ENCODE data around the gene SUMO3. TPM values are rescaled to one million over a fixed set of nuclear protein-coding genes. Genes with fewer than 3 reads are reported as not detected.

The SUMO3 gene
- total and polyA plus RNA-seq, 2 of the 13 experiments (the other 11 are each of a cell fraction or from before 2014, with no cell fraction given): 51.4 to 92.4 TPM

GRCh38 chr21:44801468-44802395 is 16.1 kb downstream of the SUMO3 start, which contains the start of gene UBE2G2 (continued):
- TF ChIP-seq ZNF430 (CRISPR knock-in tag; IDR thresholded peaks at IDR 0.05): 0 out of 2 replicates have a peak, but pooled peaks have one; percentile 45
- TF ChIP-seq RNF2 (conservative IDR thresholded peaks at IDR 0.05; ENCODE audit: low read depth): peak; percentile 97
- TF ChIP-seq RAD21 (CRISPR knock-in tag; IDR thresholded peaks at IDR 0.05): peak; percentile 58
- peak; percentile 96 for TF ChIP-seq MXD1 (CRISPR knock-in tag; IDR thresholded peaks at IDR 0.05)
- TF ChIP-seq DNMT3B (CRISPR knock-in tag; conservative IDR thresholded peaks at IDR 0.05): 0 out of 2 replicates have a peak, but pooled peaks have one; percentile 37
- peak; percentile 32; the same call in 1 of the 2 replicates for TF ChIP-seq RXRA (CRISPR knock-in tag; IDR thresholded peaks at IDR 0.05)
- TF ChIP-seq PCBP1 (IDR thresholded peaks at IDR 0.05; ENCODE audit: borderline replicate concordance, low read depth, low read length): 0 out of 2 replicates have a peak, but pooled peaks have one; percentile 35
- 0 out of 2 replicates have a peak, but pooled peaks have one; percentile 30 for TF ChIP-seq HNF1B (CRISPR knock-in tag; IDR thresholded peaks at IDR 0.05)
- peak; percentile 77 for TF ChIP-seq ZNF263 (CRISPR knock-in tag; IDR thresholded peaks at IDR 0.05)
- peak; percentile 81 for TF ChIP-seq THAP9 (CRISPR knock-in tag; IDR thresholded peaks at IDR 0.05; ENCODE audit: borderline replicate concordance)
- TF ChIP-seq EEA1 (CRISPR knock-in tag; IDR thresholded peaks at IDR 0.05; ENCODE audit: borderline replicate concordance): peak; percentile 51; the same call in 1 of the 2 replicates
- 0 out of 2 replicates have a peak, but pooled peaks have one; percentile 42 for TF ChIP-seq RFXAP (CRISPR knock-in tag; IDR thresholded peaks at IDR 0.05; ENCODE audit: borderline replicate concordance)
- TF ChIP-seq HDAC2 (CRISPR knock-in tag; IDR thresholded peaks at IDR 0.05): peak; percentile 65; the same call in 1 of the 2 replicates
- peak; percentile 90 for TF ChIP-seq SALL1 (CRISPR knock-in tag; IDR thresholded peaks at IDR 0.05)
- TF ChIP-seq SRY (CRISPR knock-in tag; IDR thresholded peaks at IDR 0.05): peak; percentile 44; the same call in 1 of the 2 replicates
- no peak for TF ChIP-seq CBX2 (IDR thresholded peaks at IDR 0.05; ENCODE audit: low read depth, low read length)
- TF ChIP-seq CBX2 (CRISPR knock-in tag; IDR thresholded peaks at IDR 0.05; ENCODE audit: low read depth): no peak
- TF ChIP-seq ZNF616 (CRISPR knock-in tag; IDR thresholded peaks at IDR 0.05; ENCODE audit: low read depth): peak; percentile 88; the same call in 1 of the 2 replicates
- TF ChIP-seq THAP11 (CRISPR knock-in tag; IDR thresholded peaks at IDR 0.05): peak; percentile 92
- no peak for TF ChIP-seq BRF2 (CRISPR knock-in tag; IDR thresholded peaks at IDR 0.05)
